Lower lobe of right lung (tissue), 2 donors: ENCODE measurements around the gene PNPLA2. TPM values are rescaled to one million over a fixed set of nuclear protein-coding genes. Genes with fewer than 3 reads are reported as not detected.

Experiments
- ATAC-seq, 2 donors: fragments of 200-7000 bp; cut with Tn5 transposase; one replicate each; pipeline ENCODE4 v1.9.1; 2020 to 2022; ENCODE audit warnings: mild to moderate bottlenecking in 2 of 2, moderate library complexity in 2 of 2
- DNase-seq: peaks from one replicate; pipeline ENCODE4 v3.0.0-alpha.2; 2020
- H3K27ac ChIP-seq: fragments of 200-600 bp; one replicate; pipeline ENCODE4 v1.8.0; 2022
- H3K27me3 ChIP-seq: fragments of 200-600 bp; one replicate; pipeline ENCODE4 v1.8.0; 2022; ENCODE audit warnings: low read depth
- H3K36me3 ChIP-seq: fragments of 200-600 bp; one replicate; pipeline ENCODE4 v1.8.0; 2022; ENCODE audit warnings: mild to moderate bottlenecking
- H3K4me1 ChIP-seq: fragments of 200-600 bp; one replicate; pipeline ENCODE4 v1.8.0; 2022
- H3K4me3 ChIP-seq: fragments of 200-600 bp; one replicate; pipeline ENCODE4 v1.8.0; 2022; ENCODE audit warnings: mild to moderate bottlenecking
- H3K9me3 ChIP-seq: fragments of 200-600 bp; one replicate; pipeline ENCODE4 v1.8.0; 2022
- intact Hi-C: fragments of 100-400 bp; cut with DNase I; formaldehyde crosslinking; loops from one replicate; pipeline ENCODE4 v1.11.0; 2022
- total RNA-seq: library from RNA; stranded (reverse); fragmentation: NEBNext Ultra II Directional; extraction: Animal tissue kit (Norgen Biotek cat#: 25700); gene quantifications from one replicate; pipeline ENCODE4 v1.2.1, GENCODE V29; 2021
- TF ChIP-seq, protein P1 (sequence below): fragments of 200-600 bp; IDR thresholded peaks from one replicate; pipeline ENCODE4 v1.8.0; 2022; ENCODE audit warnings: antibody characterized with exemption, mild to moderate bottlenecking
- donor health status: DM: no; HTN: yes; CAD: no; lungs with severe emphysema.

PNPLA2 gene
- total RNA-seq, 1 donor from 2014 or later: 137 TPM

DNA sequence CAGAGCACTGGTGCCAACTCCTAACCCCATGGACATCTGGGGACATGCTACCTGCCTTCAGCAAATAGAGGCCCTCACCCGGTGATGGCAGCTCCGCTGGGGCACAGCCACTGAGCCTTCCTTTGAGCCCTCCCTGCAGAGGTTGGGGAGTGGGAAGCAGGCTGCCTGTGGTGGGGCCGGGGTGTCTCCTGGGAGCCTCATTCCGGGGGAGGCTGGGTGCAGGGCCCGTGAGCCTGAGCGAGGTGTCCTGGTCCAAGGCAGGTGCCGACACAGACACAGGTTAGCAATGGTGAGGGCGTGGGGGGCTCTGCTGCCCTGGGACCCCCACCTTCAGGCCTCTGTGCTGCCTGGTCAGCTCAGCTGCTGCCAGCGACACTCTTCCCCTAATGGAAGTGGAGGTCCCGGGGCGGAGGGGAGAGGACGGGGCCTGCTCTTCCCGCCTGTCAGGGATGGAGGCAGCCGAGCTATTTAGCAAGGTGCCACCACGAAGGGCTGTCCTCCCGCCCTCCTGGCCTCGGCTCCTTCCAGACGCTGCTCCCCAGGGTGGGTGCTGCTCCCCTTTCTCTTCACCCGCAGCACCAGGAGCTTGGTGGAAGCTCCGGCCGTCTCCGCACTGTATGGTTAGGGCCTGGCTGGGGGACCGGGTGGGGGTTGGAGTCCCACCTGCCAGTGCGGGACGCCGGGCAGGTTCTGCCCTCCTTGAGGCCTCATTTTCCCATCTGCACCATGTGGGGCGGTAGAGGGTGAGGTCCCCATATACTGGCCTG is 35.2 kb downstream of the PNPLA2 start:
- H3K4me3 ChIP-seq: no peak overlapping the region
- TF ChIP-seq, protein P1, sequence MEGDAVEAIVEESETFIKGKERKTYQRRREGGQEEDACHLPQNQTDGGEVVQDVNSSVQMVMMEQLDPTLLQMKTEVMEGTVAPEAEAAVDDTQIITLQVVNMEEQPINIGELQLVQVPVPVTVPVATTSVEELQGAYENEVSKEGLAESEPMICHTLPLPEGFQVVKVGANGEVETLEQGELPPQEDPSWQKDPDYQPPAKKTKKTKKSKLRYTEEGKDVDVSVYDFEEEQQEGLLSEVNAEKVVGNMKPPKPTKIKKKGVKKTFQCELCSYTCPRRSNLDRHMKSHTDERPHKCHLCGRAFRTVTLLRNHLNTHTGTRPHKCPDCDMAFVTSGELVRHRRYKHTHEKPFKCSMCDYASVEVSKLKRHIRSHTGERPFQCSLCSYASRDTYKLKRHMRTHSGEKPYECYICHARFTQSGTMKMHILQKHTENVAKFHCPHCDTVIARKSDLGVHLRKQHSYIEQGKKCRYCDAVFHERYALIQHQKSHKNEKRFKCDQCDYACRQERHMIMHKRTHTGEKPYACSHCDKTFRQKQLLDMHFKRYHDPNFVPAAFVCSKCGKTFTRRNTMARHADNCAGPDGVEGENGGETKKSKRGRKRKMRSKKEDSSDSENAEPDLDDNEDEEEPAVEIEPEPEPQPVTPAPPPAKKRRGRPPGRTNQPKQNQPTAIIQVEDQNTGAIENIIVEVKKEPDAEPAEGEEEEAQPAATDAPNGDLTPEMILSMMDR: no peak
- H3K4me1 ChIP-seq: peaks cover 14% of the 10 kb centered on the region
- ATAC-seq: no peak
- peaks cover 20% of the 10 kb centered on the region for H3K36me3 ChIP-seq
- no peaks in the 10 kb centered on the region for H3K9me3 ChIP-seq
- intact Hi-C loops: no loop called here
- DNase-seq: no peak
- no peaks in the 10 kb centered on the region for H3K27me3 ChIP-seq
- no peak overlapping the region for H3K27ac ChIP-seq

DNA sequence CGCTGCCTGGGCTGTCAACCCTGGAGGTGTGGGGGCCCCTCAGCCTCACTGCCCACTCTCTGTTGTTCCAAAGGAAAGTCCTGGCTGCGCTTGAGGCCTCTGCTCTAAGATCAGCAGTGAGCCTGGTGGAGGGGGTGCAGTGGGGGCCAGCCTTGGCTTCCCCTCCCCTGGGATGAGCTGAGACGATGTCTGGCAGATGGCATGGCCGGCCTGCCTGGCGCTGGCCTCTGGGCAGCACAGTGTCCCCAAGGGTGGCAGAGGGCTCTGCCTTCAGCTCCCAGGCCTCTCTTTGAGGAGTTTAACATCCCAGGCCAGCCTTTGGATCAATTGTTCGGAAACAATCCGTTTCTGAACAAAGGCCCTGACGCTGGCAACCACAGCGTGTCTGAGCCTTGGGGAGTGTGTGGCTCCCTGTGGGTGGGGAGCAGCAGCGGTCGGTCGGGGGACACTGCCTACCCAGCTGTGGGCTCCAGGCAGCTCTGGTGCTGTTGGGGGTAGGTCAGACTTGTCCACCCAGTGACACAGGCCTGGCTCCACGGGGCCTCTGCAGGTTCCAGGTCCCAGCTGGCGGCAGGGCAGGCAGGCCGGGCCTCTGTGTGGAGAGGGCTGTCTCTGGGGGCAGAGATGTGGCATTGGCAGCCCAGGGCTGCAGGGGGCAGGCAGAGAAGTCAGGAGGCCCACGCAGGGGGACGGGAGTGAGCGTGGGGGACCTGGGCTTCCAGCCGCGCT is 36.1 kb downstream of the PNPLA2 start:
- intact Hi-C loops: no loop called here
- no peak overlapping the region for H3K4me3 ChIP-seq
- peaks cover 20% of the 10 kb centered on the region for H3K36me3 ChIP-seq
- H3K4me1 ChIP-seq: peaks cover 13% of the 10 kb centered on the region
- ATAC-seq: no peak
- DNase-seq: no peak
- TF ChIP-seq, protein P1: no peak
- no peaks in the 10 kb centered on the region for H3K9me3 ChIP-seq
- no peak overlapping the region for H3K27ac ChIP-seq
- H3K27me3 ChIP-seq: no peaks in the 10 kb centered on the region

DNA sequence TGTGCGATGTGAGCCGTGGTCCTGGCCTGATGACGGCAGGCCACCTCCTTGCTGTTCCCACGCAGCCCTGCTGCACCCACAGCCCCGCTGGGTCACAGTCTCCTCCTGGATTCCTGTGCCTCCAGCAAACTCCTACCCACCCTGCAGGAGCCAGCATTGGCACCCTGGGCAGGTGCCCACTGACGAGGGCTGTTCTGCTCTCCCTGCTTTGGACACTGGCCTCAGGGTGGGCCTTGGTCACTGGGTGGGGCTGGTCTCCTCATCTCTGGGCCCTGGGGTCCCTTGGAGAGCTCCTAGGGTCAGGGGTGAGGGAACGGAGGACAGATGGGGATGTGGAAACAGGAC is 36.6 kb downstream of the PNPLA2 start:
- no peak overlapping the region for H3K4me3 ChIP-seq

DNA sequence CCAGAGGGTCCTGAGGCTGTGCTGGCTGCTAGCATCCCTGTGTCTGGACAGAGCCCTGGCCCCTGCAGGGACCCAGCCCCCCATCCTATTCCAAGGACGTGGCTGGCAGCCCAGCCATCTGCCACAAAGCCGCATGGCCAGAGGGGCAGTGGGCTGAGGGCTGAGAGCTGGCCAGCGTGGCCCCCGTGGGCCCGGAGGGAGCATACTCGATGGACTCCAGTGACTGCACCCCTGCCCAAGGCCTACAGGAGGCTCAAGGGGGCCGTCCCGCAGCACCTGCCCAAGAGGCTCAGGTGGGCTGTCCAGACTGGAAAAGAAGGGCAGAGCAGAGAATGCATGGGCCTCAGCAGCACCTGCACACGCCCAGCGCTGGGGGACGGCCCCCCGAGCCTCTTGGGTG is 37.1 kb downstream of the PNPLA2 start:
- Histone ChIP-seq H3K27me3 (no peaks in the 10 kb centered on the region), H3K36me3 (peaks cover 13% of the 10 kb centered on the region), H3K4me1 (peaks cover 10% of the 10 kb centered on the region), H3K9me3 (no peaks in the 10 kb centered on the region), H3K27ac (no peak overlapping the region), H3K4me3 (no peak overlapping the region)
- no peak for DNase-seq
- no peak for ATAC-seq
- intact Hi-C loops: no loop called here
- TF ChIP-seq, protein P1: no peak

More for the DNA sequence above, 36.6 kb downstream of the PNPLA2 start:
- H3K27me3 ChIP-seq: no peaks in the 10 kb centered on the region
- no peaks in the 10 kb centered on the region for H3K9me3 ChIP-seq
- DNase-seq (no peak), ATAC-seq (no peak)
- intact Hi-C loops: no loop called here
- peaks cover 18% of the 10 kb centered on the region for H3K36me3 ChIP-seq
- peaks cover 14% of the 10 kb centered on the region for H3K4me1 ChIP-seq
- TF ChIP-seq, protein P1: no peak
- no peak overlapping the region for H3K27ac ChIP-seq

DNA sequence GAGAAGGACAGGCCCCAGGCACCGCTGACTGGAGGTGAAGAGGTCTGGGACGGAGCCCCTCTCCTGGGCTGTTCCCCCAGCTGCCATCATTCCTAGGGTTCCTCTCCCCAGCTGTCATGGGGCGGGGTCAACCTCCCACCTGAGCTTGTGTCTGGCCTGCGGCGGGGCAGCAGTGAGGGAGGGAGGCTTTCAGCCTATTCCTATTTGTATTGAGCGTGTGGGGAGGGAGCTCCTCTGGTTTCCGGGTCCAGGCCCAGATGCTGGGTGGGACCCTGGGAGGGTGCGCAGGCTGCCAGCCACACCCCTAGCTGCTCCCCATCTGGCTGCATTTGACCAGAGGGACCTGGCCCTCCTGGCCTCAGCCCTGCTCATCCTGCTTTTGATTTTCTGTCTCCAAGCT is 37.7 kb downstream of the PNPLA2 start:
- H3K4me1 ChIP-seq: peaks cover 10% of the 10 kb centered on the region
- no peak overlapping the region for H3K4me3 ChIP-seq
- no peak overlapping the region for H3K27ac ChIP-seq
- ATAC-seq: no peak
- peaks cover 13% of the 10 kb centered on the region for H3K36me3 ChIP-seq
- TF ChIP-seq, protein P1: no peak
- no peaks in the 10 kb centered on the region for H3K9me3 ChIP-seq
- no peak for DNase-seq
- intact Hi-C loops: no loop called here
- no peaks in the 10 kb centered on the region for H3K27me3 ChIP-seq
